Measurements from ENCODE around the gene RNF31.

RNF31 gene

GRCh38 chr14:24159777-24160498, 12.6 kb downstream of the RNF31 start:
- DNase-seq, result no peak

GRCh38 chr14:24160499-24160849, 13.2 kb downstream of the RNF31 start:
- no peak for DNase-seq

- DNase-seq, result peak; percentile 96
These were observed 13.8 kb downstream of the RNF31 start, which contains the start of gene IRF9 for GRCh38 chr14:24160850-24161804. IRF9 (plus strand) TSS chr14:24161265; CDS start chr14:24162145, 880 bp downstream.

- DNase-seq, result no peak
These were observed 14.8 kb downstream of the RNF31 start for GRCh38 chr14:24162093-24162492.

GRCh38 chr14:24164518-24164991, 17.3 kb downstream of the RNF31 start:
- DNase-seq, result no peak

- no peak for DNase-seq
These were observed 18.5 kb downstream of the RNF31 start for GRCh38 chr14:24165785-24166184.

- no peak for DNase-seq
These were observed 20.3 kb downstream of the RNF31 start for GRCh38 chr14:24167469-24168114.

GRCh38 chr14:24171422-24172260, 24.3 kb downstream of the RNF31 start, which contains the start of gene REC8:
REC8 (plus strand) TSS chr14:24172080; CDS start chr14:24172553, 473 bp downstream.
- peak; percentile 71 for DNase-seq

GRCh38 chr14:24172261-24172860, 25.1 kb downstream of the RNF31 start:
- no peak for DNase-seq

- no peak for DNase-seq
These were observed 25.6 kb downstream of the RNF31 start for GRCh38 chr14:24172871-24173281.

GRCh38 chr14:24176599-24176998, 29.3 kb downstream of the RNF31 start:
- no peak for DNase-seq

GRCh38 chr14:24177041-24177825, 29.9 kb downstream of the RNF31 start:
- DNase-seq, result no peak

GRCh38 chr14:24177891-24178290, 30.6 kb downstream of the RNF31 start:
- no peak for DNase-seq

GRCh38 chr14:24178399-24179178, 31.3 kb downstream of the RNF31 start:
- no peak for DNase-seq

- no peak for DNase-seq
These were observed 32.1 kb downstream of the RNF31 start for GRCh38 chr14:24179294-24179960.

GRCh38 chr14:24179961-24180796, 32.9 kb downstream of the RNF31 start:
- DNase-seq, result no peak

- DNase-seq, result no peak
These were observed 34.2 kb downstream of the RNF31 start for GRCh38 chr14:24181371-24182077.

Data from fibroblast of skin of scalp (primary cell).